ENCODE measurements around the gene SMO.

DNA sequence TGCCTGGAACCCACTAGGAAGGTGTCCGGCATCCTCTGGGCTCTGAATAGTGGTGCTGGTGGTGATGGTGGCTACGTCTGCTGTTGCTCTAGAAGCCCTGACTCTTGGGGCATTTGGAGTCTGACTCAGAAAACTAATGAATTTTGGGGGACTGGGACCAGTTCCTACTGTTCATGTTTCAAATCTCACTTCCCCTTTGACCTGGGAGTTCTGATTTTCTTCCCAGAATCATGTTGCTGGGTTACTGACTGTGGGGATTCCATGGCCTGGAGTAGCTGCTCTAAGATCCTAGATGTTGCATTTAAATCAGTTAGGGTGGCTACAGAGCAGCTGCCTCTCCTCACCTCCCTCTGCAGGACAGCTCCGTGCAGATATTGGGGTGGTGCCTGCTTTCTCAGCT, 40.7 kb upstream of the SMO start:
- TF ChIP-seq, protein P1, sequence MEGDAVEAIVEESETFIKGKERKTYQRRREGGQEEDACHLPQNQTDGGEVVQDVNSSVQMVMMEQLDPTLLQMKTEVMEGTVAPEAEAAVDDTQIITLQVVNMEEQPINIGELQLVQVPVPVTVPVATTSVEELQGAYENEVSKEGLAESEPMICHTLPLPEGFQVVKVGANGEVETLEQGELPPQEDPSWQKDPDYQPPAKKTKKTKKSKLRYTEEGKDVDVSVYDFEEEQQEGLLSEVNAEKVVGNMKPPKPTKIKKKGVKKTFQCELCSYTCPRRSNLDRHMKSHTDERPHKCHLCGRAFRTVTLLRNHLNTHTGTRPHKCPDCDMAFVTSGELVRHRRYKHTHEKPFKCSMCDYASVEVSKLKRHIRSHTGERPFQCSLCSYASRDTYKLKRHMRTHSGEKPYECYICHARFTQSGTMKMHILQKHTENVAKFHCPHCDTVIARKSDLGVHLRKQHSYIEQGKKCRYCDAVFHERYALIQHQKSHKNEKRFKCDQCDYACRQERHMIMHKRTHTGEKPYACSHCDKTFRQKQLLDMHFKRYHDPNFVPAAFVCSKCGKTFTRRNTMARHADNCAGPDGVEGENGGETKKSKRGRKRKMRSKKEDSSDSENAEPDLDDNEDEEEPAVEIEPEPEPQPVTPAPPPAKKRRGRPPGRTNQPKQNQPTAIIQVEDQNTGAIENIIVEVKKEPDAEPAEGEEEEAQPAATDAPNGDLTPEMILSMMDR (IDR thresholded peaks at IDR 0.05): no peak
- TF ChIP-seq POLR2A (IDR thresholded peaks at IDR 0.05) (no peak), POLR2AphosphoS5 (IDR thresholded peaks at IDR 0.05) (no peak)
